Measurements from ENCODE around the gene ADGRG1. TPM values are rescaled to one million over a fixed set of nuclear protein-coding genes. Genes with fewer than 3 reads are reported as not detected.
"Not testable (repeated sequence)": the region's sequence is repeated elsewhere in the genome, so short reads cannot be mapped to it uniquely, and the experiment has no call there.

ADGRG1 gene
- total RNA-seq, 1 donor, result 1.3 TPM

DNA sequence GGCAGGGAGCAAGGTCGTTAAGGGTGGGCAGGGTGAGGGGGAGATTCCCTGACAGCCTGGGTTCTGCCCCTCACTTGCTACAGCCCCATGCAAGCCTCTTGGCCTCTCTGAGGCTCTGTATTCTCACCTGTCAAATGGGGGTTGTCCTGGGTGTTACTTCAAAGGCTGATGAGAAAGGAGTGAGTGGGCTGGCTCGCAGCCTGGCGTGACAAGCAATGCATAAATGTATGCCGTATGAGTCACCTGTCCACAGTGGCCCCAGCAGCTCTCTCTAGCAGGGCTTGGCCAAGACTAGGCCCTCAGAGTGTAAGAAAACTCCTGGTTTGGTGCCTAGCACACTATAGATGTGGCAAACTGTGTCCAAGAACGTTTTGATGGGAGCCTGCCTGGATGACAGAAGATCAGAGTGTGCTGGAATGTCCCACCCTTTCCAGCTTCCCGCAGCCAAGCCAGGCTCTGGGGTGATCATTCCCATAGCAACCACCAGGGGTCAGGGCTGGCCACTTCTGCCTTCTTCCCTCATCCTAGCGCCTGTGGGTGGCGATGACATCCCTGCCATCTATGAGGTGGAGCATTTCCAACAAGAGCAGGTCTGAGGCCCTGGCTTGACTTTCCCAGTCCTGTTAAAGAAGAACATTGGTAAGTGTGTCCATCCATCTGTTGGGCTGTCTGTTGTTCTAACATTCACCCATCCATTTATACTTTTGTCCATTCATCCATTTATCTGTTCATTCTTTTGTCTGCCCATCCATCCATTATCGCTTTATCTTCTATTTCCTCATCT lies 37.2 kb upstream of the ADGRG1 start:
- TF ChIP-seq, protein P1, sequence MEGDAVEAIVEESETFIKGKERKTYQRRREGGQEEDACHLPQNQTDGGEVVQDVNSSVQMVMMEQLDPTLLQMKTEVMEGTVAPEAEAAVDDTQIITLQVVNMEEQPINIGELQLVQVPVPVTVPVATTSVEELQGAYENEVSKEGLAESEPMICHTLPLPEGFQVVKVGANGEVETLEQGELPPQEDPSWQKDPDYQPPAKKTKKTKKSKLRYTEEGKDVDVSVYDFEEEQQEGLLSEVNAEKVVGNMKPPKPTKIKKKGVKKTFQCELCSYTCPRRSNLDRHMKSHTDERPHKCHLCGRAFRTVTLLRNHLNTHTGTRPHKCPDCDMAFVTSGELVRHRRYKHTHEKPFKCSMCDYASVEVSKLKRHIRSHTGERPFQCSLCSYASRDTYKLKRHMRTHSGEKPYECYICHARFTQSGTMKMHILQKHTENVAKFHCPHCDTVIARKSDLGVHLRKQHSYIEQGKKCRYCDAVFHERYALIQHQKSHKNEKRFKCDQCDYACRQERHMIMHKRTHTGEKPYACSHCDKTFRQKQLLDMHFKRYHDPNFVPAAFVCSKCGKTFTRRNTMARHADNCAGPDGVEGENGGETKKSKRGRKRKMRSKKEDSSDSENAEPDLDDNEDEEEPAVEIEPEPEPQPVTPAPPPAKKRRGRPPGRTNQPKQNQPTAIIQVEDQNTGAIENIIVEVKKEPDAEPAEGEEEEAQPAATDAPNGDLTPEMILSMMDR (IDR thresholded peaks at IDR 0.05; ENCODE audit: insufficient read depth, low read depth, low read length), result peak; percentile 93
- no peak overlapping the region for H3K4me3 ChIP-seq (ENCODE audit: low read depth, low read length)
- peak; percentile 56 for DNase-seq (ENCODE audit: low read depth)

DNA sequence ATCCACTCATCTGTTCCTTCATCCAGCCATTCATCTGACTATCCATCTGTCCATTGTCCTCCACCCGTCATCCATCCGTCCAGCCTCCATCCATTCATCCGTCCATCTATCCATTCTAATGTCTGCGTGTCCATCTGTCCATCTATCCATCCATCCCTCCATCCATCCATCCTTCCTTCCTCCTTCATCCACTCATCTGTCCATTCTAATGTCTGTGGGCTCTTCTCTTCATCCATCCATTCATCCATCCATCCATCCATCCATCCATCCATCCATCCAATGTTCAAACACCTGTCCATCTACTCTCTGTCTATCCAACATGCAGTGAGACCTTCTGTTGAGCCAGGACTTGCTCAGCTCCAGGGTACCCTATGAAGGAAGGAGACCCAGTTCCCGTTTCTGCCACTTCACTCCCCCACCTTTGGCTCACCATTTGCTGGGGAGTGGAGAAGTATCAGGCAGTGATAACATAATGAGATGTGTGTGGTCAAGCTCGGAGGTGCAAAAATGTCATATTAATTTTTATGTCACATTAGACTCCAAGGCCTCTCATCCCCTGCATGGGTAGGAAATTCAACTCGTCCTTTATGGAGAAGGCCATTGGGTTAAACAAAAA lies 36.5 kb upstream of the ADGRG1 start:
- H3K4me3 ChIP-seq (ENCODE audit: low read depth, low read length), result no peak overlapping the region
- TF ChIP-seq, protein P1 (IDR thresholded peaks at IDR 0.05; ENCODE audit: insufficient read depth, low read depth, low read length), result no peak
- no peak for DNase-seq (ENCODE audit: low read depth)

DNA sequence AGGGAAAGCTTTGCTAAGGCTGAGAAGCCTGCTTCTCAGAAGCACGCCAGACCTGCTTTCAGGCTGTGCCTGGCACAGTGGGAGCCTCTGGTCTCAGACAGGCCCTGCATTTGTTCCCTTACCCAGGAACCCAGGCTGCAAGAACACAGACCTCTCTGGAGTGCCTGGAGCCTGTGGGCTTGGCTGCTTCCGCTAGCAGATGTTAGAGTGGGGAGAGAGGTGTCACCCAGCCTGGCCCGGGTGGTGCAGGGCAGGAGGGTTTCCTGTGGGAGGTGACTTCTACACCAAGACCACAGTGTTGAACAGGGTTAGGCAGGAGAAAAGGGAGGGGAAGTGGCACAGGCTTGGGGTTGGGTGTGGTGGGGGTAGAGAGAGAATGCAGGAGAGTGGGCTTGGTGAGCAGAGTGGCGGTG lies 35.8 kb upstream of the ADGRG1 start:
- no peak overlapping the region for H3K4me3 ChIP-seq (ENCODE audit: low read depth, low read length)
- DNase-seq (ENCODE audit: low read depth), result no peak
- TF ChIP-seq, protein P1 (IDR thresholded peaks at IDR 0.05; ENCODE audit: insufficient read depth, low read depth, low read length), result no peak

DNA sequence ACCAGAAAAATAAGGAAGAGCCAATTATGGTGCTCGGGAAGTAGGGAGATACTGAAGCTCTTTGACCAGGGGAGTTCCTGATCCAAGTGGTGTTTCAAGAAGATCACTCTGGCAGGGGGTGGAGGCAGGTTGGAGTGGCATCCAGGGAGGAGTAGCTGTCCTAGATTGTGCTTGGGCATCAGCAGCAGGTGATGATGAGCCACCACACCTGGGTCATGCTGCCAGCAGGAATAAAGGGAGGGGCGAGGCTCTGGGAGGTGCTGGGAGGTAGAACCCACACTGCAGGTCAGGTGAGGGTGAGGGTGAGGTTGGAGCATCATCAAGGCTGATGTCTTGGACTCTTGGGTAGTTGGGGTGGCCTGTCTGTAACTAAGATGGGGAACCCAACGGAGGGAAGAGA lies 35.4 kb upstream of the ADGRG1 start:
- DNase-seq (ENCODE audit: low read depth), result no peak
- no peak overlapping the region for H3K4me3 ChIP-seq (ENCODE audit: low read depth, low read length)
- TF ChIP-seq, protein P1 (IDR thresholded peaks at IDR 0.05; ENCODE audit: insufficient read depth, low read depth, low read length), result no peak

DNA sequence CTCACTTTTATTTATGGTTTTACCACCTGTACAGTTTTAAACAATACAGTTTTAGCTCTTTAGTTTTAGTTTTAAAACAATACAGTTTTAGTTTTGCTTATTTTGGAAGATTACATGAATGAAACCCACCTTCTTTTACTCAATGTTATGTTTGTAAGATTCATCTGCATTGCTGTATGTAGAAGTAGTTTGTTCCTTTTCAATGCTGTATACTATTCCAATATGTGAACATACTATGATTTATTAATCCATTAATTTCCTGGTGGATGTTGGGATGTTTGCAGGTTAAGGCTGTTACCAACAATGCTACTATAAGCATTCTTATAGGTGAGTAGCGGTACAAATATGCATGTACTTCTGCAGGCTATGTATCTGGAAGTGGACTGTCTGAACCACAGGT lies 34.4 kb upstream of the ADGRG1 start:
- H3K4me3 ChIP-seq (ENCODE audit: low read depth, low read length), result no peak overlapping the region
- DNase-seq (ENCODE audit: low read depth), result no peak
- TF ChIP-seq, protein P1 (IDR thresholded peaks at IDR 0.05; ENCODE audit: insufficient read depth, low read depth, low read length), result no peak

DNA sequence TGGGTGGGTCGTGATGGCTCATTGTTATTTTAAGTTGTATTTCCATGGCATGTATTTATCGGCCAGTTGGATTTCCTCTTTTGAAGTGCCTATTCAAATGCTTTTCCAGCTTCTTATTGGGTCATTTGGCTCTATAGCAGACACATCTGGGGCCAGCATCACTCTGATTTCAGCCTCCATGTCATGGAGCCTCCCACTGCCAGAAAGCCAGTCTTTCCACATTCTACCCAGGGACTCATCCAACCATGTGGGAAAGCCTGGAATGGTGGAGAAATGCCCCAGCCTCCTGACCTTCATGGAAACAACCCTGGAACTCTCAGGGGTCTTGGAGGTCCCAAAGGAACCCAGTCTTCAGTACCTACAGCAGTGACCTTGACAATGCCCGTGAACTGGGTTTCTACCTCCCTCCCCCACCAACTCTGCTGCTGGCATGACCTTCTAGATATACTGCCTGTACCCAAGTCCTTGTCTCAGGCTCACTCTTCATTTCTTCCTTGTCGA lies 33.8 kb upstream of the ADGRG1 start:
- DNase-seq (ENCODE audit: low read depth), result no peak
- no peak overlapping the region for H3K4me3 ChIP-seq (ENCODE audit: low read depth, low read length)
- TF ChIP-seq, protein P1 (IDR thresholded peaks at IDR 0.05; ENCODE audit: insufficient read depth, low read depth, low read length), result no peak

DNA sequence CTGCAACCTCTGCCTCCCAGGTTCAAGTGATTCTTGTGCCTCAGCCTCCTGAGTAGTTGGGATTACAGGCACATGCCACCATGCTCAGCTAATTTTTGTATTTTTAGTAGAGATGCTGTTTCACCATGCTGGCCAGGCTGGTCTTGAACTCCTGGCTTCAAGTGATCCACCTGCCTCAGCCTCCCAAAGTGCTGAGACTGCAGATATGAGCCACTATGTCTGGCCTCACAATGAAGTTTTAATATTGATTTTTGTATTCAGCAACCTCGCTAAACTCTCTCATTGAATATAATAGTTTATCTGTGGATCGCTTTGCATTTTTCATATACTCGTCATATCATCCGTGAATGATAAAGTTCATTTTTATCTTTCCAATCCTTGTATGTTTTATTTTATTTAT lies 32.2 kb upstream of the ADGRG1 start:
- H3K4me3 ChIP-seq (ENCODE audit: low read depth, low read length); DNase-seq (ENCODE audit: low read depth): not testable (repeated sequence)

All from fibroblast of villous mesenchyme (primary cell).